Hepatocyte (in vitro differentiated cells): ENCODE measurements around the gene ZNF511.

Source experiments
- CTCF ChIP-seq: fragments of 200-600 bp; sonication (generic); IDR thresholded peaks from 2 replicates; pipeline ENCODE4 v1.5.1; 2016; ENCODE audit warnings: antibody characterized with exemption, mild to moderate bottlenecking; ENCODE audit not compliant: poor library complexity
- EZH2 ChIP-seq: fragments of 200-600 bp; sonication (generic); IDR thresholded peaks from 2 replicates; pipeline ENCODE4 v1.6.1; 2016; ENCODE audit warnings: antibody characterized with exemption, mild to moderate bottlenecking, borderline replicate concordance
- EZH2phosphoT487 ChIP-seq: fragments of 200-600 bp; sonication (generic); IDR thresholded peaks from one replicate; pipeline ENCODE4 v1.6.1; 2018; ENCODE audit warnings: antibody characterized with exemption, mild to moderate bottlenecking, low read depth, moderate library complexity; ENCODE audit not compliant: unreplicated experiment, severe bottlenecking

- no peak for TF ChIP-seq CTCF
- TF ChIP-seq EZH2 = no peak
- no peak for TF ChIP-seq EZH2phosphoT487
Measured at GRCh38 chr10:133309100-133309719, 496 bp downstream of the ZNF511 start.
